Kidney (tissue), 14 donors: ENCODE data around the gene SIM2. TPM values are rescaled to one million over a fixed set of nuclear protein-coding genes. Genes with fewer than 3 reads are reported as not detected.
A peak's percentile ranks its signal among the peaks of the same experiment; 100 is the strongest.

Experiments used
- DNase-seq, 5 donors: peaks; one replicate each; pipeline ENCODE4 v3.0.0-alpha.2; 2013 to 2020
- FAIRE-seq: peaks from 2 replicates; lab custom pipeline; 2012; peaks lifted over from hg19 to GRCh38; lab: Jason Lieb, UNC
- H3K27ac ChIP-seq, 2 donors: one replicate each; pipeline ENCODE4 v1.7.0; 2013; ENCODE audit warnings: low read depth in 2 of 2, low read length in 2 of 2, inconsistent platforms in 1 of 2
- H3K27me3 ChIP-seq: one replicate; pipeline ENCODE4 v1.7.1; 2013; ENCODE audit warnings: low read length, inconsistent platforms; ENCODE audit not compliant: control insufficient read depth, insufficient read depth
- H3K36me3 ChIP-seq, 3 donors: one replicate each; pipeline versions ENCODE4 v1.7.0 to v1.7.1; 2013; ENCODE audit warnings: low read length in 3 of 3, control low read depth in 1 of 3, inconsistent platforms in 1 of 3; ENCODE audit not compliant: insufficient read depth in 3 of 3, control insufficient read depth in 2 of 3
- H3K4me1 ChIP-seq, 3 donors: one replicate each; pipeline versions ENCODE4 v1.7.0 to v1.7.1; 2013; ENCODE audit warnings: low read length in 3 of 3, inconsistent platforms in 1 of 3, low read depth in 1 of 3; ENCODE audit not compliant: control insufficient read depth in 2 of 3, insufficient read depth in 2 of 3
- H3K4me3 ChIP-seq, 3 donors: one replicate each; pipeline versions ENCODE4 v1.7.0 to v1.8.1; 2013; ENCODE audit warnings: low read length in 3 of 3, control low read depth in 1 of 3, inconsistent platforms in 1 of 3
- H3K9ac ChIP-seq, 3 donors: one replicate each; pipeline versions ENCODE4 v1.7.0 to v1.7.1; 2013; ENCODE audit warnings: low read length in 3 of 3, control low read depth in 1 of 3, inconsistent platforms in 1 of 3
- H3K9me3 ChIP-seq, 3 donors: one replicate each; pipeline versions ENCODE4 v1.7.0 to v1.7.1; 2013; ENCODE audit warnings: low read length in 3 of 3, control low read depth in 1 of 3, inconsistent platforms in 1 of 3; ENCODE audit not compliant: control insufficient read depth in 2 of 3, insufficient read depth in 1 of 3
- intact Hi-C: fragments of 100-400 bp; cut with DNase I; formaldehyde crosslinking; loops from one replicate; pipeline ENCODE4 v1.11.1; 2022
- polyA plus RNA-seq: library from polyadenylated mRNA; stranded (reverse); fragments of 350-450 nt; fragmentation: Illumina TruSeq; extraction: RNeasy Lipid Tissue Mini Kit (QIAGEN cat#74804); gene quantifications from one replicate; pipeline ENCODE4 v1.2.3, GENCODE V29; 2014; ENCODE audit warnings: low read depth, low replicate concordance; ENCODE audit not compliant: insufficient read depth
- total RNA-seq: library from RNA; stranded (reverse); fragmentation: NEBNext Ultra II Directional; extraction: Animal tissue kit (Norgen Biotek cat#: 25700); gene quantifications from one replicate; pipeline ENCODE4 v1.2.1, GENCODE V29; 2021
- TF ChIP-seq, protein P1 (sequence below): IDR thresholded peaks from 3 replicates; pipeline ENCODE4 v1.5.1; 2012; ENCODE audit warnings: mild to moderate bottlenecking, moderate library complexity, borderline replicate concordance; ENCODE audit not compliant: insufficient read depth; ENCODE audit errors: extremely low read depth
- donor health status: control.
- donor health status: control.
- donor health status: control.
- donor health status: control.
- donor health status: control.
- donor health status: DM: yes; HTN: yes; CAD: no.
- donor health status: Normal renal cell carcinoma (clear cell type).

The SIM2 gene
- total and polyA plus RNA-seq, 2 donors from 2014 or later = 6.5 to 71.3 TPM

DNA sequence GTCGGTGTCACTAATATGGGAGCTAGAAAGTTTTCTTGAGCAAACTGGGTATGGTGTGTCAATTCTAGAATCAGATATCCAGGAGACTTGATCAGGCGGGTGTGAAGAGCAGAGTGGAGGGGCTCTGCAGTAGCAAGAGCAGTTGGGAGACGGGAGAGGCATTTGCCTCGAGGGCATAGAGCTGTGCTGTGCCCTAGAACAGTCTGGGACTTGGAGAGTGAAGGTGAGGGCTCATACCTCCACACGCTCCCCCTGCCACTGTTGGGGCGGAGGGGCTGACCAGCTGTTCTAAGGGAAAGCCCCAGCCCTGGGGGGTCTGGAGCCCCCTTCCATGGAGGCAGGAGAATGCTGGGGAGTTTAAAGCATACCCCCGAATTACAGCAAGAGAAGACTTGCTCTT, 33.8 kb downstream of the SIM2 start:
- Histone ChIP-seq H3K36me3 (no peaks in the 10 kb centered on the region), H3K9ac (no peak overlapping the region), H3K4me3 (no peak overlapping the region), H3K27ac (no peak overlapping the region), H3K4me1 (no peaks in the 10 kb centered on the region), H3K9me3 (no peaks in the 10 kb centered on the region), H3K27me3 (no peaks in the 10 kb centered on the region)
- intact Hi-C loops = no loop called here
- FAIRE-seq (no peak), DNase-seq (no peak)
- TF ChIP-seq, protein P1, sequence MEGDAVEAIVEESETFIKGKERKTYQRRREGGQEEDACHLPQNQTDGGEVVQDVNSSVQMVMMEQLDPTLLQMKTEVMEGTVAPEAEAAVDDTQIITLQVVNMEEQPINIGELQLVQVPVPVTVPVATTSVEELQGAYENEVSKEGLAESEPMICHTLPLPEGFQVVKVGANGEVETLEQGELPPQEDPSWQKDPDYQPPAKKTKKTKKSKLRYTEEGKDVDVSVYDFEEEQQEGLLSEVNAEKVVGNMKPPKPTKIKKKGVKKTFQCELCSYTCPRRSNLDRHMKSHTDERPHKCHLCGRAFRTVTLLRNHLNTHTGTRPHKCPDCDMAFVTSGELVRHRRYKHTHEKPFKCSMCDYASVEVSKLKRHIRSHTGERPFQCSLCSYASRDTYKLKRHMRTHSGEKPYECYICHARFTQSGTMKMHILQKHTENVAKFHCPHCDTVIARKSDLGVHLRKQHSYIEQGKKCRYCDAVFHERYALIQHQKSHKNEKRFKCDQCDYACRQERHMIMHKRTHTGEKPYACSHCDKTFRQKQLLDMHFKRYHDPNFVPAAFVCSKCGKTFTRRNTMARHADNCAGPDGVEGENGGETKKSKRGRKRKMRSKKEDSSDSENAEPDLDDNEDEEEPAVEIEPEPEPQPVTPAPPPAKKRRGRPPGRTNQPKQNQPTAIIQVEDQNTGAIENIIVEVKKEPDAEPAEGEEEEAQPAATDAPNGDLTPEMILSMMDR = no peak

GRCh38 chr21:36733857-36734256, 34.9 kb downstream of the SIM2 start:
- H3K4me1 ChIP-seq = no peaks in the 10 kb centered on the region
- peak in 1 of 5 donors; percentile 20 for DNase-seq
- intact Hi-C loops = no loop called here
- TF ChIP-seq, protein P1 = no peak
- H3K27me3 ChIP-seq = no peaks in the 10 kb centered on the region
- no peak for FAIRE-seq
- H3K9ac ChIP-seq = no peak overlapping the region
- no peaks in the 10 kb centered on the region for H3K9me3 ChIP-seq
- H3K27ac ChIP-seq = no peak overlapping the region
- H3K36me3 ChIP-seq = no peaks in the 10 kb centered on the region
- H3K4me3 ChIP-seq = no peak overlapping the region

- DNase-seq = peak in 1 of 5 donors; percentile 23
- intact Hi-C loops = no loop called here
- Histone ChIP-seq H3K4me1 (no peaks in the 10 kb centered on the region), H3K9ac (no peak overlapping the region), H3K9me3 (no peaks in the 10 kb centered on the region), H3K36me3 (no peaks in the 10 kb centered on the region), H3K27me3 (no peaks in the 10 kb centered on the region), H3K27ac (no peak overlapping the region), H3K4me3 (no peak overlapping the region)
- TF ChIP-seq, protein P1 = no peak
- FAIRE-seq = no peak
Measured at GRCh38 chr21:36734367-36735200, 35.7 kb downstream of the SIM2 start.
